KBM-7 (cell line): ENCODE measurements around the gene RPL27.

Experiments used
- DNase-seq: peaks from one replicate; pipeline ENCODE4 v3.0.0-alpha.2; 2015
- in situ Hi-C: fragments of 300-500 bp; cut with MboI; formaldehyde crosslinking; loops from 2 replicates; pipeline ENCODE4 v1.14.3; 2020; ENCODE audit warnings: low sequenced_read_pairs, low pct_unique_long_range_greater_than_20kb, mixed read lengths

RPL27 gene

DNA sequence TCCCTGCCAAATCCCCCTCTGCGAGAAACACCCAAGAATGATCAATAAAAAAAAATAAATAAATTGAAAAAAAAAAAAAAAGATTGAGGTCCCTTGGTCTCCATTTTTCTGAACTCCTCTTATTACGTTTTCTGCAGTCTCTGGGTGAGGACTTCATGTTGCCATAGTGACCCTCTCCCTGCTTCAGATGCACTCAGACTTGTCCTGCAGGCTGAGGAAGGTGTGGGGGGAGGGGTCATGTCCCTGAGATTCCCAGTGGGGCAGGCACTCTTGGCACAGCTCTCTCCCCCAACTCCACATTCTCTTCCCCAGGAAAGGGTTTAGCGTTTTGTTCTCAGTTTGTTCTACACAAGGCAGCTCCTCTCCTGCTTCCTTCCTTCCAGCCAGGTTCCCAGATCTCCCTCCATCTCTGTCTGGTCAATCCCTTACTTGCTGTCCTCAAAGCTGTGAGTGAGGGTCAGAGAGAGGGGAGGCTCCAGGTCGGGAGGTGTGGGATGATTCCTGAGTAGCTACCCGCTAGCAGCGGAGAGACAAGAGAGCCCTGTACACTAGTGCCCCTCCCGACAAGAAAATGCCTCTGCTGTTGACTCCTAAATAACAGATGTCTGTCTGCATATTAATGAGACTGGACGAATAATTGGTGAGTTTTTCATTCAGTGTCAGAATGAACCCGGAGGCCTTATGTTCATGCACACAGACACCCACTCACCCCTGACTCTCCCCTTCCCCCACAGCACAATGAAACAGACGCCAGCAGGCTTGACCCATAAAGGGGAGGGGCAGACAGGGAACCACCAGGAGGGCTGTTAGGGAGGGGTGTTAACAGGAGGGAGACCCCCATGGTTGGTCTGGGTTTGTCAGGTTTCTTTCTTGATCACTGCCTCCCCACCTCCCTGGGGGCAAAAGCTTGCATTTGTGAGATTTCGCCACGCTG lies 36.0 kb downstream of the RPL27 start:
- no peak for DNase-seq
- in situ Hi-C loops = no loop called here

DNA sequence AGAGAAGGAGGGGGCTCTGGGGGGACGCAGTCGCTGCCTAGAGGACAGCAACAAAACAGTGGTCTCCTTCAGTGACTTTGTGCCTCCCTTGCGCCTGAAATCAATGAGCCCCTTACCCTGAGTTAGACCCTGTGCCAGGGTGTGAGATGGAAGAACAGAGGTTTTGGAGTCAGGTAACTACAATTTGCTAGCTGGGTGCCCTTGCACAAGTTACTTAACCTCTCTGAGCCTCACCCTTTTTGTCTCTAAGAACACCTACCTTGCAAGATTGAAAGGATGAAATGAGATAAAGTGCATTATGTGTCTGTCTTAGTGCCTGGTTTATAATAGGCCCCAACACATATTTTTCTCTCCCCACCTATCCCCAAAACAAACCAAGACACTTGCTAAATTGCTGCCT lies 36.7 kb downstream of the RPL27 start:
- in situ Hi-C loops = no loop called here
- DNase-seq = no peak

DNA sequence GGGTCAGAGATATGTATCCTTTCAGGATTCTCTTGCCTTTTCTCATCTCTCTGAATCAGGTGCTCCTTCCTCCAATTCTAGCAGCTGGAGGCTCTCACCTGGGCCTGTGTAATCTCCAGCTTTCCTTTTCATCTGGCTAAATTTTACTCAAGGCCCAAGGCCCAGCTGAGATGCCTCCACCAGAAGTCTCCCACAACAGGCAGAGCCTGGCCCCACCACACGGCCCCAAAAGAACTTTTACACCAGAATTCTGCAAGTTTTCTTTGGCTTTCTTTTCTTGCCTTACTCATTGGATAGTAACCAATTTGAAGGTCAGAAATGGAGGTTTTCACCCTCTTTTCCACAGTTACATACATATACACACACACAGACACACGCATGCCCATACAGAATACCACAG lies 41.4 kb downstream of the RPL27 start:
- DNase-seq = no peak
- in situ Hi-C loops = no loop called here

DNA sequence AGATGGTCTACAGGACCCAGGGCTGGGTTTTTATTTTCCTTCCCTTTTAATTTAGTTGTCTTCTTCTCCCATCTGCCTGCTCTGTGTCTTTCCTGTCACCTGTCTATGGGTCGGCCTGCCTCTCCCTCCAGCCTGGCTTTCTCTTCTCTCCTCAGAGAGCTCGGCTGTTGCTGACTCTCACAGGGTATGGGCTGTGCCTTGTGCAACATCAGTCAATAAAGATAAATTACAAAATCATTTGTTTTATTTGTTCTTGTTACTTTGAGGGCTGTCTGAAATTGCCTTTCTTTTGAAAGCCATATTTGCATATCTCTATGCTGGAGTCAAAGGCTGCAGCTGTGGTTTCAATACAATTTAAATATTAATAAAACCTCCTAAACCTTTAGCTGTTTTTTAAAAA lies 42.4 kb downstream of the RPL27 start:
- no peak for DNase-seq
- in situ Hi-C loops = no loop called here

DNA sequence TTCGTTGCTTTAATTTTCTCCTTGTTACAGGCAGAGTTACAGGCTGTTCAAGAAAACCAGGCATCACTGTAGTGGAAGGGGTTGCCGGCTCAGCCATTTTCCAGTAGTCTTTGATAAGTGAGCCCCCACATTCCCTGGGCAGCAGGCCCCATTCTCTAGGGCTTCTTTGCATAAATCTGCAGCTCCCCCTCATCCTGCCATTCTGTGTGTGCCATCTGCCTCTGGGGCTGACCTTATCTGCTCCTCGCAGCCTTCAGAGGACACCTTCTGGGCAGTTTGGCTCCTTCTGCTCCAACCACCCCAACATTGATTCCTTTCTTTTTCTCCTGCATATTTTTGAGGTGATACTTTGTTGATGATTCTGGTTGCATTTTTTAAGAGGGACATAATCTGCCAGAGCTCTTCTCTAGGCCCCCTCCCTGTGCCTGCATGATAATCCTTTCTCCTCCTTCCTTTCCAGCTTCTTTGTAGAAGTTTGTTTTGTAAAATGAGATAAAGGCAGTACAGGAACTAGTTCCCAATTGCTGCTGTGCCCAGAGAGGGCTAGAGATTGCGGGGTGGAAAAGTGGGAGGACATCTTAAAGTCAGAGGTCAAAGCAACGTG lies 43.9 kb downstream of the RPL27 start:
- DNase-seq = no peak
- in situ Hi-C loops = no loop called here

DNA sequence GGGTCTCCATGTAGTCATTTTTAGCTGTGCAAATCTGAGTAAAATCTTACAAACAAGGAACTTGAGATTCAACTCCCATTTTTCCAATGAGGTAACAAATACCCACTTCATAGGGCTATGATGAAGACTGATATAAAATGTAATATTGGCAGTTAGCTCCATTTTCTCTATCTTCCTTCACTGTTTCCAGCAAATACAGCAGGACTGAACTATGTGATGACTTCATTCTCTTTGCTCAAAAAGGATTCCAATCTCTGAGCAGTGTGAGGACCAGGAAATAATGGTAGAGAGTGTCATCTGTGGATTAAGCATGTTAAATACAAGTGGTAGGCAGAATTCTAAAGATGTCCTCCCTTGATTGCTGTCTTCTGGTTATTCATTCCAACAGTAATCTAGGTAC lies 45.1 kb downstream of the RPL27 start:
- in situ Hi-C loops = no loop called here
- no peak for DNase-seq

DNA sequence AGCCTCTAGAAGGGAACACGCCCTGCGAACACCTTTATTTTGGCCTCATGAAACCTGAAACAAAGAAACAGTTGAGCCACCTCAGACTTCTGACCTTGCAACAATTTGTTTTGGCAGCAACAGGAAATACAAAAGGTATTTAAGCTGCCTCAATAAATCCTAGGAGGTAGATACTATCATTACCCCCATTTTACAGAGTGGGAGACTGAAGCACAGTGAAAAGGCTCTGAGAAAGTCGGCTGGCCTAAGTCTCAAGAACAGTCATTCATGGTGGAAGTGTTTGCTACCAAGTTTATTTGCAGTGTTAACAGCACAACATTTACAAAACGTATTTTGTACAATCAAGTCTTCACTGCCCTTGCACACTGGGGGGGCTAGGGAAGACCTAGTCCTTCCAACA lies 45.8 kb downstream of the RPL27 start:
- no peak for DNase-seq
- in situ Hi-C loops = no loop called here

DNA sequence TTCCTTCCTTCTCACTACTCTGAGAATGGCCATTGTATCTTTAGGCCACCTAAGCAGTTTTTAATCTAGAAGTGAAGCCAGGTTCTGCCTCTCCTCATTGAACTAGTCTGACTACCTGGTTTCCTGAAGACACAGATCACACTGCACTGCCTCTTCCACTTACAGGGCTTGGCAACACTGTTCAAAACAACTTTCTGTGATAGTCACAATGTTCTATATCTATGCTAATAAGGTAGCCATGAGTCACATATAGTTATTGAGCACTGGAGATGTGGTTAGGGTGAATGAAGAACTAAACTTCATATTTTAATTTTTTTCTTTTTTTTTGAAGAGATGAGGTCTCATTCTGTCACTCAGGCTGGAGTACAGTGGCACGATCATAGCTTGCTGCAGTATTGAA lies 53.8 kb downstream of the RPL27 start:
- in situ Hi-C loops = no loop called here
- DNase-seq = no peak
